Mesodermal cell (in vitro differentiated cells): Measurements from ENCODE around the gene VPS9D1.

Source experiments
- H3K27ac ChIP-seq: 2 replicates; pipeline ENCODE4 v1.7.0; 2013; ENCODE audit warnings: mild to moderate bottlenecking, low read depth, low read length, moderate library complexity; ENCODE audit not compliant: severe bottlenecking
- H3K36me3 ChIP-seq: 2 replicates; pipeline ENCODE4 v1.7.1; 2013; ENCODE audit warnings: mild to moderate bottlenecking, low read length, moderate library complexity; ENCODE audit not compliant: control insufficient read depth, insufficient read depth
- H3K4me1 ChIP-seq: one replicate; pipeline ENCODE4 v1.7.1; 2013; ENCODE audit warnings: mild to moderate bottlenecking, low read length; ENCODE audit not compliant: insufficient read depth, control insufficient read depth, poor library complexity, severe bottlenecking
- H3K4me3 ChIP-seq: 2 replicates; pipeline ENCODE4 v1.7.0; 2013; ENCODE audit warnings: low read length, control low read depth, mild to moderate bottlenecking; ENCODE audit not compliant: insufficient read depth, poor library complexity, severe bottlenecking; ENCODE audit errors: extremely low read depth
- H3K9me3 ChIP-seq: 2 replicates; pipeline ENCODE4 v1.7.1; 2013; ENCODE audit warnings: mild to moderate bottlenecking, low read length, moderate library complexity; ENCODE audit not compliant: control insufficient read depth
- WGBS, 2 experiments: methylation state at CpG; one replicate each; pipeline ENCODE4 v1.1.5; 2013; ENCODE audit warnings: missing lambda C conversion rate in 2 of 2; ENCODE audit not compliant: insufficient coverage in 2 of 2; 5-methylcytosine and 5-hydroxymethylcytosine counted together

Gene VPS9D1

GRCh38 chr16:89746043-89746442 is 25.3 kb upstream of the VPS9D1 start:
- H3K36me3 ChIP-seq, result peaks cover 81% of the 10 kb centered on the region
- WGBS, 2 experiments, result 94 to 96% methylated on average over 12 to 15 of the region's 15 CpGs

GRCh38 chr16:89744813-89745212 is 24.1 kb upstream of the VPS9D1 start:
- Histone ChIP-seq H3K9me3 (no peaks in the 10 kb centered on the region), H3K36me3 (peaks cover 84% of the 10 kb centered on the region), H3K4me1 (no peaks in the 10 kb centered on the region), H3K27ac (no peak overlapping the region), H3K4me3 (no peak overlapping the region)
- 98% methylated on average over 10 to 12 of the region's 16 CpGs for WGBS, 2 experiments

More at GRCh38 chr16:89746043-89746442, 25.3 kb upstream of the VPS9D1 start:
- no peak overlapping the region for H3K27ac ChIP-seq
- H3K4me3 ChIP-seq, result no peak overlapping the region
- H3K4me1 ChIP-seq, result no peaks in the 10 kb centered on the region
- H3K9me3 ChIP-seq, result no peaks in the 10 kb centered on the region

GRCh38 chr16:89742948-89743347 is 22.2 kb upstream of the VPS9D1 start:
- Histone ChIP-seq H3K27ac (no peak overlapping the region), H3K36me3 (peaks cover 86% of the 10 kb centered on the region), H3K4me1 (no peaks in the 10 kb centered on the region), H3K9me3 (no peaks in the 10 kb centered on the region), H3K4me3 (no peak overlapping the region)
- WGBS, 2 experiments, result 96 to 100% methylated on average over 2 to 3 of the region's 4 CpGs

- 94% methylated on average over 7 to 10 of the region's 11 CpGs for WGBS, 2 experiments
- Histone ChIP-seq H3K9me3 (no peaks in the 10 kb centered on the region), H3K27ac (no peak overlapping the region), H3K4me3 (no peak overlapping the region), H3K4me1 (no peaks in the 10 kb centered on the region), H3K36me3 (peaks cover 87% of the 10 kb centered on the region)
These were observed 20.8 kb upstream of the VPS9D1 start for GRCh38 chr16:89741342-89742014.

GRCh38 chr16:89739383-89739782 is 18.7 kb upstream of the VPS9D1 start:
- H3K4me1 ChIP-seq, result no peaks in the 10 kb centered on the region
- H3K36me3 ChIP-seq, result peaks cover 92% of the 10 kb centered on the region
- no peaks in the 10 kb centered on the region for H3K9me3 ChIP-seq
- no peak overlapping the region for H3K4me3 ChIP-seq
- WGBS, 2 experiments, result 91% methylated on average over 7 to 9 of the region's 9 CpGs
- no peak overlapping the region for H3K27ac ChIP-seq

GRCh38 chr16:89738538-89739317 is 18.0 kb upstream of the VPS9D1 start:
- 92 to 96% methylated on average over 20 of the region's 20 CpGs for WGBS, 2 experiments
- Histone ChIP-seq H3K4me1 (no peaks in the 10 kb centered on the region), H3K9me3 (no peaks in the 10 kb centered on the region), H3K36me3 (peaks cover 92% of the 10 kb centered on the region), H3K4me3 (no peak overlapping the region), H3K27ac (no peak overlapping the region)

- H3K36me3 ChIP-seq, result peaks cover 93% of the 10 kb centered on the region
- H3K4me3 ChIP-seq, result no peak overlapping the region
- H3K4me1 ChIP-seq, result no peaks in the 10 kb centered on the region
- 97 to 98% methylated on average over 12 to 13 of the region's 14 CpGs for WGBS, 2 experiments
- no peak overlapping the region for H3K27ac ChIP-seq
- H3K9me3 ChIP-seq, result no peaks in the 10 kb centered on the region
These were observed 17.3 kb upstream of the VPS9D1 start for GRCh38 chr16:89738072-89738377.

GRCh38 chr16:89737341-89738071 is 16.8 kb upstream of the VPS9D1 start:
- 92 to 97% methylated on average over 18 to 20 of the region's 20 CpGs for WGBS, 2 experiments
- H3K9me3 ChIP-seq, result no peaks in the 10 kb centered on the region
- H3K36me3 ChIP-seq, result peaks cover 97% of the 10 kb centered on the region
- no peak overlapping the region for H3K27ac ChIP-seq
- no peaks in the 10 kb centered on the region for H3K4me1 ChIP-seq
- H3K4me3 ChIP-seq, result no peak overlapping the region

- Histone ChIP-seq H3K9me3 (no peaks in the 10 kb centered on the region), H3K4me3 (no peak overlapping the region), H3K27ac (no peak overlapping the region), H3K36me3 (peaks cover 97% of the 10 kb centered on the region), H3K4me1 (no peaks in the 10 kb centered on the region)
- 87 to 100% methylated on average over 2 to 3 of the region's 3 CpGs for WGBS, 2 experiments
These were observed 15.9 kb upstream of the VPS9D1 start for GRCh38 chr16:89736554-89736953.

- Histone ChIP-seq H3K4me3 (no peak overlapping the region), H3K9me3 (no peaks in the 10 kb centered on the region), H3K4me1 (no peaks in the 10 kb centered on the region), H3K36me3 (peaks cover 94% of the 10 kb centered on the region), H3K27ac (no peak overlapping the region)
- 98 to 99% methylated on average over 16 to 17 of the region's 21 CpGs for WGBS, 2 experiments
These were observed 13.1 kb upstream of the VPS9D1 start for GRCh38 chr16:89733792-89734191.
